Measurements from ENCODE around the gene PCED1A.
"Not testable (repeated sequence)": the region's sequence is repeated elsewhere in the genome, so short reads cannot be mapped to it uniquely, and the experiment has no call there.

Gene PCED1A

DNA sequence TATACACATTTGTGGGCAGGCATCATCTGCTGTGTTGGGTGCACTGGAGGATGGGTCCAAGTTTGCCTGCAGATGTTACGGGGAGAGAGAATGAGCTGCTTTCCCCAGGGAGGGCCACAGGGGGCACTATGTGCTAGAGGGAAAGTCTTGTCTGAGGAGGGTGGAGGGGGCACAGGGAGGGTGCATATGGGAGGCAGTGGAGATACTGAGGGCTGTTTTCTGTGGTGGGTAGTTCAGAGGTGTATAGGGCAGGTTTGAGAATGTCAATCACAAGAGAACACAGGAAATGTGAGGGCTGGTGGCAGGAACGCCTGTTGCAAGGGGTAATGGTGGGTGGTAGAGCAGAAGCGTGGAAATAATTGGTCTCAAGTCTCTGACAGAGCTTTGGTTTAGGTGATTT is 25.2 kb upstream of the PCED1A start:
- no peak for FAIRE-seq

DNA sequence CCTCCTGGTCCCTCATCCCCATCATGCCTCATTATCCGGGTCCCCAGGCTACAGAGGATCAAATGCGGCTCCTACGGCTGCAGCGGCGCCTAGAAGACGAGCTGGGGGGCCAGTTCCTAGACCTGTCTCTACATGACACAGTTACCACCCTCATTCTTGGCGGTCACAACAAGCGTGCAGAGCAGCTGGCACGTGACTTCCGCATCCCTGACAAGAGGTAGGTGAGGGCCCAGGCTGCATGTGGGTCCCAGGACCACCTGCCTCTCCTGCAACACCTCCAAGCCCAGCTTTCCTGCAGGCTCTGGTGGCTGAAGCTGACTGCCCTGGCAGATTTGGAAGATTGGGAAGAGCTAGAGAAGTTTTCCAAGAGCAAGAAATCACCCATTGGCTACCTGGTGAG is 24.6 kb upstream of the PCED1A start:
- FAIRE-seq, result no peak

DNA sequence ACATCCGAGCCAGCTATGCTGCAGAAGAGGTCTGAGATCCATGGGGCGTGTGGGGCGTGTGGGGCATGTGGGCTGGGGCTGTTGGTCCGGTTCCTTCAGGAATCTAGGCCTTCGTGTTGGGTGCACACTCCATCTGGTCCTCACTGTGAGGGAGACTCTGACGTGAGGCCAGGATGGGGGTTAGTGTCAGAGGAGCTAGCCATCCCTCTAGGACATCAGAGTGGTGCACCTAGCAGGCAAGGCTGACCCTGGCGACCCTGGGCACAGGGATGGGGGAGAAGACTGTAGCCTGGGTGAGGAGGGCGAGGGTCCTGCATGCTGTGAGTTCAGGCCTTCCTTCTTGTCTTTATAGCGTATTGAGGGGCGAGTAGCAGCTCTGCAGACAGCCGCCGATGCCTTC is 24.2 kb upstream of the PCED1A start:
- FAIRE-seq, result no peak

DNA sequence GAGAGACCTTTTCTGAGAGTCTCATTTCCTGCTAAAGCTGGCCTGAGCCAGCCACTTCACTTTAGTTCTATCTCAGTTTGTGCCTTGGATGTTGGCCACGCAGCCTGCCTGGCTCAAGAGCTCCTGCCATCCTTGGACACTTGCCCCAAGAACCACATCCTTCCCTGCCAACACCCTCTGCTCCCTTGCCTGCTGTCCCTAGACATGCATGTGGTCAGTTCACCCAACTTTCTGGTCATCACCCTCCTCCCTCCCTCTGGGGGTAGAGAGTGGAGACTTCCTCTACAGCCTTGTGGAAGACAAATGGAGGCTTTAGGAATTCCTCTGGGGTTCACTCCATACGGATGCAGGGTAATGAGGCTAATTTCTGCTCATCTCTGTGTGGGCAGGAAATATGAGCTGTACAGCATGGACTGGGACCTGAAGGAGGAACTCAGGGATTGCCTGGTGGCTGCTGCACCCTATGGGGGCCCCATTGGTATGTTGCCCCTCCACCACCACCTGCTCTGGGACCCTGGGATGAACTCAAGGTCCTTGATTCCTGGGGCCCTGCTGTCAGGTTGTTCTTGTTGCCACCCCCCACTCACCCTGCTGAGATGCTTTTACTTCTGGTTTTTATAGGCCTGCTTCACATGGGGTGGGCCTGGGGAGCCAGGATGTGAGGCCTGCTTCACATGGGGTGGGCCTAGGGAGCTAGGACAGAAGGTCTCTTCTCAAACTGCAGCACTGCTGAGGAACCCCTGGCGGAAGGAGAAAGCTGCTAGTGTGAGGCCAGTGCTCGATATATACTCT is 19.1 kb upstream of the PCED1A start:
- FAIRE-seq, result no peak

DNA sequence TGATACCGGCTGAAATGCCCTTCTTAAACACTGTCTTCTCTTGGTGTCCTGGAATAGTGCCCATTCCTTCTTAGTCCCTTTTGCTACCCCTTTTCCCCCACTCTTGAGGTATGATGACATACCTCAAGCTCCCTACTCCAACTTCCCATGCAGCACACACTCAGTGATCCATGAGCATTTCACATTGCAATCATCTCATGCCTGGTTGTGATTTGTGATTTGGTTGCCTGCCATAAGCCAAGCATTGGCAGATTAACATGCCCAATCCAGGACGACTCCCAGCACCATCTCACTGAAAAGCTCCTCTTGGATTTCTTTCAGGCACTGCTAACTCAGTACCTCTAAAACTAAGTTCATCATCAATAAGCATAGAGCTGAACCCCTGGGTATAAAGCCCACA is 18.1 kb upstream of the PCED1A start:
- no peak for FAIRE-seq

DNA sequence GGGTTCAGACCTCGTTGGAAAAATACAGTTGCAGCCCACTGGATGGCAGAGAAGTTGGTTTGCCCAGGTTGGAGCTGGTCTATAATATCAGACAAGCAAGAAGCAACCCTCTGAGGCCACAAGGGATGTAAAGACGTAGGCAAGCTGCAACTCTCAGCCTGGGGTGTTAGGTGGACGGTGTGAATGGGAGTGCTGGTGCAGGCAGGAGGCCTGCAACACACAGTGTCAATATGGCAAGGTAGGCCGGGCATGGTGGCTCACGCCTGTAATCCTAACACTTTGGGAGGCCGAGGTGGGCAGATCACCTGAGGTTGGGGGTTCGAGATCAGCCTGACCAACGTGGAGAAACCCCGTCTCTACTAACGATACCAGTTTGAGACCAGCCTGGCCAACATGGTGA is 10.6 kb upstream of the PCED1A start:
- no peak for FAIRE-seq

DNA sequence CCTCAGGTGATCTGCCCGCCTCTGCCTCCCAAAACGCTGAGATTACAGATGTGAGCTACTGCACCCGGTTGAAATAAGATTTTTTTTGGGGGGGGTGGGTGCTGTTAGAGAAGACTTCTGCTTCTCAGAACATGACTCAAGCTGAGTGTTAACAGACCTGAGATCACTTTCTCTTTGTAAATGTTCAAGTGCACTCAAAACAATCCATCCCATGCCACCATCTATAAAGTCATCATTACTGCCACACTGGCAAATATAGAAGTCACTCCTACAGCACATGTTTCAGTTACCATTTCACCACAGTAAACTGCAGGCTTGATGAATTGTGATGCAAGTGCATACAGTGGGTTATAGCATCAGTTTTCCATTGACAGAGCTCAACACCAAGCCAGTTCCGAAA is 9.1 kb upstream of the PCED1A start:
- FAIRE-seq, result no peak

DNA sequence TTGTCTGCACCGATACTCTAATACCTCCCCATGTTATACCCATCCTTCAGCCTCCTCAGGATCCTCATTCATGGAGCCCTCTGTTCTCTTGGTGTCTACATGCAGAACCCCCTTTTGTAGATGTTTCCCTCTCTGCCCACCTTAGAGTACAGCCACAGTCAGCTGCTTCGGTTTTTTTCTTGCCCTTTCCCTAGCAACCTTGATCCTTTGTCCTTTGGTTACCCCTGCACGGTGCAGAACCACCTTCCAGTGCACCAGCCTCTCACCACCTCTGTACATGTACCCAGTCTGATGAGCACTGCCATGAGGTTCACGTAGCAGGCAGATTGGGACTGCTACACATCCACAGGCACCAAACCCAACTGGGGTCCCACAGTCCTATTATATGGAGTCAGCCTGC is 7.3 kb upstream of the PCED1A start:
- FAIRE-seq, result no peak

DNA sequence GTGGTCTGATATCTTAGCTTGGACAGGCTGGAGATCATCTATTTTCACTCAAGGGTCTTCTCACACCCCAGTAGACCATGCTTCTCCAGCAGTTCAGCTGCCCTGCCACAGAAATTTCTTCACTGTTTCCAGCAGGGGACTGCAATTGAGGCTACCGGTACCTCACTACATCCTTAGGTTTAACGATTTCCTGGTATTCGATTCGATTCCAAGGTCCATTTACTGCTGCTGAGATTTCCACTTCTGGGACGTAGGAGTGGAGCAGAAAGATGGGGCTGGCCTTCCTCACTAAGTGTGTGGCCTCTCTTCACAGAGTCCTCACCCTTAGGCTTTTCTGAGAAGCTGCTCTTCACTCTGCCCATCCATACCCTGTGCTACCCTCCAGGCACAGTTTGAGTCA is 6.2 kb upstream of the PCED1A start:
- no peak for FAIRE-seq

DNA sequence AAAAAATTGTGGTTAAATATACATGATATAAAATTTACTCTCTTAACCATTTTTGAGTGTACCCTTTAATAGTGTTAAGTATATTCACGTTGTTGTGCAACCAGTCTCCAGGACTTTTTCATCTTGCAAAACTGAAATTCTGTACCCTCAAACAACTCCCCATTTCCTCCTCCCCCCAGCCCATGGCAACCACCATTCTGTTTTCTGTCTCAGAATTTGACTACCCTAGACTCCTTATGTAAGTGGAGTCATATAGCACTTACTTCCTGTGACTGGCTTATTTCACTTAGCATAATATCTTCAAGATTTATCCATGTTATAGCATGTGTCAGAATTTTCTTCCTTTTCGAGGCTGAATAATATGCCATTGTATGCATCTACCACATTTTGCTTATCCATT is 5.2 kb upstream of the PCED1A start:
- no peak for FAIRE-seq

DNA sequence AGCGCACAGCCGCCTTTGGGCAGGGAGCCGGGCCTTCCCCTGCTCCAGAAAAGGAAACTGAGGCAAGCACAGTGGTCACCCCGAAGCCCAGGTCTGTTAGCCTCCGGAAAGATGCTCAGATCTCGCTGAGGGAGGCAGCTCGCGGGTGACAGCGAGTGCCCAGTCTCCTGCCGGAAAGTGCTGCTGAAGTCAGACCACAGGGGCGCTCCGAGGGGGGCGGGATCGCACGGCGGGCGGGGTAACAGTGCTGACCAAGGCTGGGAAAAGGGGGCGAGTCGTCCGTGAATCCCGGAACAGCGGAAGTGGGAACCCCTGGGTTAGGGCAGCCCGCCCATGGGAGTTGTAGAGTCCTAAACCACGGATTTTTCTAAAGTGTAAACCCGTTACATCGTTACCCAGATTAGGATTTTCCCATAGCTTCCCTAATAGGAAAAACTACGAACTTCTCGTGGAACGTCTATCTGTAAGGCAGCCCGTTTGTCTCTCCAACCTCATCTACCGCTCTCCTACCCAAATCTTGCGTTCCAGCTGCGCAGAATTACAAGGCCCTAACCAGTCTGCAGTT is 594 bp upstream of the PCED1A start:
- no peak for FAIRE-seq

DNA sequence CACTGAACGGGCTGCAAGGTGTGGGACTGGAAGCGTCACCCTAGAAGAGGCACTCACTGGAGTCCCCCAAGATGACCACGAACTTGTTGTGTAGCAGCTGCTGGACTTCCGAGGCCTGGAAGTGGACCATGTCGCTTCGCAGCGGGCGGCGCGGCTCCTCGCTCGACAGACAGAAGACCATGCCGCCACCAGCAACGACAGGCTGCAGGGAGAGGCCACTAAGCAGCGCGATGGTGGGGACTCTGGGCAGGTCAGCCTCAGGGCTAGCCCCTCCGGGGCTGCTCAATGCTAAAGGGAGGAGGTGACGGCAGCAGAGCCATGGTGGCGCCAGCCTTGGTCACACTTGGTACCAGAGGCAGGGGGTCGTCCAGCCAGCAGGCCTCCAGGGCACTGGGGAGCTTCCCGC is 720 bp downstream of the PCED1A start:
- no peak for FAIRE-seq

DNA sequence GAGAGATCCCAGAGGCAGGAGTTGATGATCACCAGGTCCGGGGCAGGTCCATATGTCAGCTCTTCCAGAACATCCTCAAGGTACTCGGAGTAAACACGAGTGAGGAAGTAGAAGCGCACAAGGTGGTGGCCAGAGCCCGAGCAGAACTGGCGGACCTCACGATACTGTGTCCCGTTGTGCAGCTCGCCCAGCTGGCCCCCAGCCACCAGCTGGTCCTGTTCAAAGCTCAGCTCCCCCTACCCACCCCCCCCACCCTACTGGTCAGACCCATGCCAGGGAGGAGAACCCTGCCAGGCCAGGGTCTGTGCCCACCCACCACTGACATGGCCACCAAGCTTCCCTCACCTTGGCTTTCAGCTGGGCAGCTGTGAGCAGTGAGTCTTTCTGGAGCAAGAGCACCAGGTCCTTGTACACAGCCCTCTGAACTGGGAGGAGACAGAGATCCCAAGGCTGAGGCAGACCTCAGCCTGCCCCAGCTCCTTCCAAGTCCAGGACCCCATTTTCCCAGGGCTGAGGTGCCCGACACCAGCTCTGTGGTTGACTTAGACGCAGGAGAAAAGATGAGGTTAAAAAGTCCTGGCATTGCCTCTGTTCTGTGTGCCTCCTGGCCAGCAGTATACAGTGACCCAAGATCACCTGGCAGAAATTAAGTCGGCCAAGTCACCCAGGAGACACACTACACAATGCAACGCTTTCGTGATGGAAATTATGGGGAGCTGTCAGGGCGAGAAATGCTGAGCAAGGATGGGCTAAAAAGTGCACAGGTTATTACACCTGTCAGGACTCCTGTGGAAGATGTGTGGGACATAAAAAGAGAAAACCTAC is 1.4 kb downstream of the PCED1A start:
- FAIRE-seq, result no peak

DNA sequence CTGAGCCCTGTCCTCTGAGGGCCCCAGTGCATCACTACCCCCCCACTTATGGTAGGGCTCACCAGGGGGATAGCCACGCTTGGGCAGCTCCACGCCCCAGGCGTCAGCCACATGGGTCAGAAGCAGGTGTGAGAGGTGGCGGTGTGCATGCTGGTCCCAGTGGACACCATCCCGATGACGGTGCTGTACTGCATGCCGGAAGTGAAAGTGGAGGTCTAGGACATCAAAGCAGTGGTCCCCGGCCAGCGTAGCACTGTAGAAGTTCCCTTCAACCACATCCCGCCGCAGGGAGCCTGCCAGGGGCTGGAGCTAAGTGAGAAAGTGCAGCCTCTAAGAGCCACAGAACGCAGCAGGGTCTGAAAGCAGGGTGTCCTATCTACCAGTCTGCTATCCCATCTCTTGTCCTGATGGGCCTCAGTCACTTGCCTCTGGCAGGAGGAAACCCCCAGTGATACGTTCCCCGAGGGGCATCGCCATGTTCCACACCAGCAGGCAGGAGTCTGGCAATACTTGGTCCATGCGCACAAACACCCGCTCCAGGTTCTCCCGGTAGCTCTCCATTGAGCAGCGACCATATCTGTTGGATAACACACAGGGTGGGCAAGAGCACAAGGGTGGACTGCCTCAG is 2.2 kb downstream of the PCED1A start:
- FAIRE-seq, result no peak

DNA sequence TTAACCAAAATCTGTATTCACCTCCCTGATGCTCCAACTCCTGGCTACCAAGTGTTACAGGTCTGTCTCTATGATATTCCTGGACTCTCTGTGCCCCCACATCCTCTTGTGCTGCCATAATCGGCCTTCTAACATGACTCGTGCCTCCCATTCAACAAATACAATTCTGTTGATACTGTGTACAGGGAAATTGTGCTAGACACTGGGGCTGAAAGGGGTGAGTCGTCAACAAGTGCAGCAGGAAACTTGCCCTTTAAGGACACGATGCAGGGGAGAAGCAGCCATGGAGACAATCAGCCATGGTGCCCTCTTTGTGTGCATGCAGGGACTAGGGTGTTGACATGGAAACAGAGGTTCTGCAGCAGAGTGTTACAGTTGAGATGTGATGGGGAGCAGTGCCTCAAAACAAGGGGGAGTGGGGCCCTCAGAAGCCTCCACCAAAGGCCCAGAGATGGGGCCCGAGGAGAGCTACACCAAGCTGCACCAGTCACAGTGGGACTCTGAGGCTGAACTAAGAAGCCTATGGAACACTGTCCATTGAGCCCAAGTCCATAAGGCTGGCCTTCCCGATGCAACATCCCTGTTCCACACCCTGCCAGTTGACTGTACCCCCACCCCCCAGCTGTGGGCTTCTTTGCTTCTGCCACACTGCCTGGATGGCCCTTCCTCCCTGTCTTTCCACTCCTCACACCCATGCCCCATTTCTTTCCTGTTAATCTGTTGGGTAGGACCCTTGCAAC is 3.1 kb downstream of the PCED1A start:
- no peak for FAIRE-seq

DNA sequence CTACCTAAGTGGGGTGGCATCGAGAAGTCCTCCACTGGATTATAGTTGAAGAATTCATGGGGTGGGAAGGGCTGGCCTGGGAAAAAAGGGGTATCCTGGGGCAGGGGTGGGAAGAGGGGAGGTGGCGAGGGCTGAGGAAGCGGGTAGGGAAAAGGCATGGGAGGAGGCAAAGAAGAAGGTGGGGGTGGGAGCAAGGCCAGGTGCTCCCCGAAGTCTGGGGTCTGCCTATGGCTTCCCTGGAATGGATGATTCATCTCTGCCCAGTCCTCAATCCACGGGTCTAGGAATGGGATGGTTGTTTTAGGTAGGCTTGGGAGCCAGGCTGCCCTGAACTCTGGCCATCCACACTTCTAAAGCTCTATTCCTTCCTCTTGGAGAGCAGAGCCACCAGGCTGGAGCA is 4.4 kb downstream of the PCED1A start:
- FAIRE-seq, result no peak

DNA sequence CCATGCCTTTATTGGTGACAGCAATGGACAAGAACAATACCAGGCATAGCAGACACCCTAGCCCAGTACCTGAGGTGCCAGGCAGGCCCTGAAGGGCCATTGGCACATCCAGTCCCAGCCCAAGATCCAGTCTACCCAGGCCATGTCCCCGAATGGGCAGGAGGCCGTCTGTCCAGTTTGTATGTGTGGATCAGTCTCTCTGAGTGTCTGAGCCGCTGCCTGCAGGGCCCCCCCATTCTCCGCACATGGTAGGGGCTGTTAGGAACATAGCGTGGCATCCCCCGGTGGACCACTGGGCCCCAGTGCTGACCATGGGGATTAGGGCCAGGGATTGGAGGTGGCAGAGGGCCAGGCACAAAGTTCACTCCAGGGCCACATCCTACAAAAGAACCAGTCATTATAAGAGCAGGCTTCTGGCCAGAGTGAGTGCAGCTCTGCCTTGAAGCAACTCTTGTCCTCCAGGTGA is 5.1 kb downstream of the PCED1A start:
- FAIRE-seq, result no peak

DNA sequence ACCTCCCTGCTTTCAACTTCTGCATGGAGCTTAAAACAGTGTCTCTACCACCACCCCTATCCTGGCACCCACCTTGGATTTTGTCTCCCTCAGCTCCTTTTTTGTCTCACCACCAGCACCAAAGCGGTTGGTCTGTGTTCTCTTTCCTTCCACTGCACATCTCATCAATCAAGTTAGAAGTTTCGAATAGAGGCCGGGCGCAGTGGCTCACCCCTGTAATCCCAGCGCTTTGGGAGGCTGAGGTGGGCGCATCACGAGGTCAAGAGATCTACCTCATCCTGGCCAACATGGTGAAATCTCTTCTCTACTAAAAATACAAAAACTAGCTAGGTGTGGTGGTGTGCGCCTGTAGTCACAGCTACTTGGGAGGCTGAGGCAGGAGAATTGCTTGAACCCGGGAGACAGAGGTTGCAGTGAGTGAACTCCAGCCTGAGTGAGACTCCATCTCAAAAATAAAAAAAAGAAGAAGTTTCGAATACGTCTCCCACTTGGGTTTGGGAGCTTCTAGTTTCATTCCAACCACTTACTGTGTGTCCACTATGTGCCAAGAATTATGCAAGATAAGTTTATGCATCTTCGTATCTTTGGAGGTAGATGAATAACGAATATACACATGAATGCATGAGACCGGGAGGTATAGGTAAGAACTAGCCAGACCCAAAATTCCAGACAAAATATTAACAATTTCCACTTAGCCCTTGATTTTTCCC is 5.9 kb downstream of the PCED1A start:
- FAIRE-seq, result no peak

DNA sequence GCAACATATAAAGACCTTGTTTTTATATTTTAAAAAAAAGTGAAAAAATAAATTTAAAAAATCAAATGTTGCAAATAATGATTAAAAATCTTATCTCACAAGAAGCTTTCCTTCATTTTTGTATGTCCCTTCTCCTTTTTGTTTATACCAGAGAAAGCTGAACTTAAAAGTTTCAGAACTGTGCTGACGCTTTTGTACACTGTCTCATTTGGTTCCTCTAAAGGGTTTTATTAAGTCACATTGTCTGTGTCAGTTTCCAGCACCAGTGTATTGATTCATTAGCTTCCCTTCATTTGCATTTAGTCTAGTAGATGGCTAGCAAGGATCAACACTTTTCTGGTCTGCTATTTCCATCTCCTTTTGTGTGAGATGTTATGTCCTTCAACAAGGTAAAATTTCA is 6.7 kb downstream of the PCED1A start:
- FAIRE-seq, result no peak

DNA sequence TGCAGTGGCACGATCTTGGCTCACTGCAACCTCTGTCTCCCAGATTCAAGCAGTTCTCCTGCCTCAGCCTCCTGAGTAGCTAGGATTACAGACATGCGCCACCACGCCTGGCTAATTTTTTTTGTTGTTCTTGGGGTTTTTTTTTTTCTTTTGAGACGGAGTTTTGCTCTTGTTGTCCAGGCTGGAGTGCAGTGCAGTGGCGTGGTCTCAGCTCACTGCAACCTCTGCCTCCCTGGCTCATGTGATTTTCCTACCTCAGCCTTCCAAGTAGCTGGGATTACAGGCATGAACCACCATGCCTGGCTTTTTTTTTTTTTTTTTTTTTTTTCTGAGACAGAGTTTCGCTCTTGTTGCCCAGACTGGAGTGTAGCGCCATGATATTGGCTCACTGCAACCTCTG is 9.2 kb downstream of the PCED1A start:
- not testable (repeated sequence) for FAIRE-seq

DNA sequence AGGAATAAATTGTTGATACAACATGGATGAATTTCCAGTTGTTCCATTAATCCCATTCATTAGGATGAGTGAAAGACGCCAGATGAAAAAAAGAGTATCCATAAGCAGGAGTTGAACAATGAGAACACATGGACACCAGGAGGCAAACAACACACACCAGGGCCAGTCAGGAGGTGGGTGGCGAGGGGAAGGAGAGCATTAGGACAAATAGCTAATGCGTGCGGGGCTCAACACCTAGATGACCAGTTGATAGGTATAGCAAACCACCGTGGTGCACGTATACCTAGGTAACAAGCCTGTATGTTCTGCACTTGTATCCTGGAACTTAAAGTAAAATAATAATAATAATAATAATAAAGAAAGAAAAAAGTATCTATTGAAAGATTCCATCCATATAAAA is 11.1 kb downstream of the PCED1A start:
- no peak for FAIRE-seq

DNA sequence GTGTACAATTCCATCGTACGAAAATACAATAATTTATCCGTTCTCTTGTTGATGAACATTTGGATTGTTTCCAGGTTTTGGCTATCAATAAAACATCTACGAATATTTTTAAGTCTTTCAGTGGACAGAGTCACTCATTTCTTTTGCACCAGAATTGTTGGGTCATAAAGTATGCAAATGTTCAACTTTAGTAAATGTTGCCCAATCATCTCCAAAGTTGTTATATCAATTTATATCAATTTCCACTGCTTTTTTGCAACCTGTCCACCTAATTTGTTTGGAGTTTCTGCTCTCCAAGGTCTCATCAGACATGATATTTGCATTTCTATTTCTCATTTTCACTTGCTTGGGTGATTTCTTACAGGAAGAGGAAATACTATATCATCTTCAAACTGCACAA is 13.8 kb downstream of the PCED1A start:
- FAIRE-seq, result no peak
